ENCODE measurements around the gene TNK2. TPM values are rescaled to one million over a fixed set of nuclear protein-coding genes. Genes with fewer than 3 reads are reported as not detected.

Gene TNK2
- total RNA-seq, 1 experiment from 2014 or later, result 18.2 TPM

- H3K27me3 ChIP-seq (replicated peaks; ENCODE audit: insufficient read depth, low read depth, low read length, poor library complexity), result no peaks in the 10 kb centered on the region
- CTCF ChIA-PET, result no interaction called here
- intact Hi-C loops (cut with micrococcal nuclease; ENCODE audit: unreplicated experiment), result no loop called here
- H3K36me3 ChIP-seq (ENCODE audit: insufficient read depth, low read length, poor library complexity, severe bottlenecking), result no peaks in the 10 kb centered on the region
- no peak for DNase-seq (ENCODE audit: low spot score)
- TF ChIP-seq CTCF (conservative IDR thresholded peaks at IDR 0.05; ENCODE audit: low read depth, low read length) (no peak), EZH2 (IDR thresholded peaks at IDR 0.05; ENCODE audit: borderline replicate concordance, low read depth, low read length, poor library complexity, severe bottlenecking) (no peak)
- no peak overlapping the region for H3K27ac ChIP-seq (ENCODE audit: low read depth, low read length, poor library complexity, severe bottlenecking)
- H3K9me3 ChIP-seq (ENCODE audit: low read depth, low read length, poor library complexity, severe bottlenecking), result no peaks in the 10 kb centered on the region
- no peak overlapping the region for H3K4me3 ChIP-seq (ENCODE audit: low read depth, low read length, poor library complexity, severe bottlenecking)
- no TSS peak for BruUV-seq (replicated peaks)
- H3K4me1 ChIP-seq (ENCODE audit: insufficient read depth, low read length, poor library complexity, severe bottlenecking), result no peaks in the 10 kb centered on the region
- POLR2A ChIA-PET (ENCODE audit: low non-redundant PET), result interaction anchor here (0.6 kb wide), 1 partner anchor 61 kb away, joined by 3 read pairs; no protein-coding TSS in a partner anchor
Measured at GRCh38 chr3:195815169-195815771, 93.1 kb downstream of the TNK2 start.

GRCh38 chr3:195813916-195814640 lies 94.3 kb downstream of the TNK2 start:
- no peaks in the 10 kb centered on the region for H3K27me3 ChIP-seq (replicated peaks; ENCODE audit: insufficient read depth, low read depth, low read length, poor library complexity)
- ChIA-PET CTCF (no interaction called here), POLR2A (ENCODE audit: low non-redundant PET) (no interaction called here)
- TF ChIP-seq CTCF (conservative IDR thresholded peaks at IDR 0.05; ENCODE audit: low read depth, low read length) (no peak), EZH2 (IDR thresholded peaks at IDR 0.05; ENCODE audit: borderline replicate concordance, low read depth, low read length, poor library complexity, severe bottlenecking) (no peak)
- no peaks in the 10 kb centered on the region for H3K9me3 ChIP-seq (ENCODE audit: low read depth, low read length, poor library complexity, severe bottlenecking)
- intact Hi-C loops (cut with micrococcal nuclease; ENCODE audit: unreplicated experiment), result no loop called here
- H3K27ac ChIP-seq (ENCODE audit: low read depth, low read length, poor library complexity, severe bottlenecking), result no peak overlapping the region
- H3K36me3 ChIP-seq (ENCODE audit: insufficient read depth, low read length, poor library complexity, severe bottlenecking), result no peaks in the 10 kb centered on the region
- no TSS peak for BruUV-seq (replicated peaks)
- H3K4me1 ChIP-seq (ENCODE audit: insufficient read depth, low read length, poor library complexity, severe bottlenecking), result no peaks in the 10 kb centered on the region
- no peak overlapping the region for H3K4me3 ChIP-seq (ENCODE audit: low read depth, low read length, poor library complexity, severe bottlenecking)
- DNase-seq (ENCODE audit: low spot score), result no peak

Small RNA genes lying within 50 kb of the gene (microRNA-seq; reads per million reads assigned to microRNA genes)
- not detected for gene MIR6829

Other genes starting within 250 kb of the TNK2 start
- 1.1 and 1.3 TPM in 2 replicates for gene MUC20, start 187.6 kb downstream of the TNK2 start, total RNA-seq (2021)
- not detected in 2 replicates for gene MUC4, start 96.6 kb downstream of the TNK2 start, total RNA-seq (2021)
- 240 and 336 TPM in 2 replicates for gene TFRC, start 173.5 kb upstream of the TNK2 start, total RNA-seq (2021)

Measured in A673 (cell line).